ENCODE data around the gene HOXB8. TPM values are rescaled to one million over a fixed set of nuclear protein-coding genes. Genes with fewer than 3 reads are reported as not detected.

Gene HOXB8
- total RNA-seq, 1 experiment from 2014 or later, result not detected

DNA sequence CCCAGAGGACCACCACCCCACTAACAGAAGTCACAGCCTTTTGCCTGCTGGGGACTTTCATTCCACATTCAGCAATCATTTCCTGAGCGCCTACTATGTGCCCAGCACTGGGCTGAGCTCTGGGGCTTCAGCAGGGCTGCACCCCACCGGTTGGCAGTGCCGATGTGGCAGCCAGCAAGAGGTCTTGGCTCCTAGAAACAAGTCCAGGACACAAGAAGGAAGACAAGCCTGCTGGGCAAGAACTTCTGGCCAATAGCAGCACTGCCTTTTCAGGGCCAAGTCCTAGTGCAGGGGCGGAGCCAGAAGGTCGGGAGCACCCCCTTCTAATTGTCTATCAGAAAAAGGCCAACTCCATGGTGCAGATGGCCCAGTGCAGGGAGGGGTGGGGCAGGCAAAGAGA lies 24.0 kb upstream of the HOXB8 start:
- no TSS peak for BruUV-seq (replicated peaks)
- H3K27me3 ChIP-seq (ENCODE audit: low read length), result no peaks in the 10 kb centered on the region
- intact Hi-C loops (cut with micrococcal nuclease), result no loop called here

DNA sequence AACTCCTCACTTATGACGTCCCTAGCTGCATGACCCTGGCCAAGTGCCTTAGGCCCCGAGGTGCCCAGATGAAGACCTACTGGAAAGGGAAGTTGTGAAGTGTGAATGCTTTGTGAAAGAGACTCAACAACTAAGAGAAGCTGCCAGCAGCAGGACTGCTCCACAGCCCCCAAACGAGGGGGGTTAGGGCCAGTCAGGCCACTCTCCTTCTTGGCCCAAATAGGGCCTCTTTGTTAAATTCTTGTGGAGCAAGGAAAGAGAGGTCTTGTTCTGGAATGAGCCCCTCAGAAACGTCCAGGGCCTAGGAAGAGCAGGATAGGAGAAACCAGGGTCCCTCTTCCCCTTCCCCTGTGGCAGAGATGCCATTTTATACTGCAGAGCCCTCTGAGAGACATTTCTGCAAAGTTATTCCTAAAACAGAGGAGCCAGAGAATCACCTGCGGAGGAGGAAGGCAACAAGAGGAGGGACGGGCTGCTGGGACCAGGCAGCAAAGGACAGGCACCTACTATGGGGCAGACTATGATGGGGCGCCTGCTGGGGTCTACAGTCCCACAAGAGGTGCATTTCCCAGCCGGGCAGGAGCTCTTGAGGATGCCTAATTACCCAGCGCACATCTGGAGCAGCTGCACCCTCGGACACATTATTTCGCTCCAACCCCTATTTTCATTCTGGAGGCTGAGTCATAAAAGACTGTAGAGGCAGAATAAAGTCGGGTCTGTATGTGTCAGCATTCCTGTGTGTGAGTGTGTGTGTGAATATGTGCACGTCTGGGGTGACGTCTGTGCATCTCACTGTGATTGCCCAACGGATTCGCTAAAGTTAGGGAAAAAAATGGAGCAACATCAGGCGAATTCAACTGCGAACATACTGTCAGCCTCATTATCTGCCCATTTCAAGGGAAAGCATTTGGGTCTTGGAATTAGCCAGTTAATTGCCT lies 22.5 kb upstream of the HOXB8 start:
- 0 out of 2 replicates have a peak overlapping the region, but pooled peaks have one; percentile 23 for H3K4me2 ChIP-seq (ENCODE audit: low read length)
- H3K9me3 ChIP-seq (ENCODE audit: low read length), result no peaks in the 10 kb centered on the region
- TF ChIP-seq EZH2phosphoT487 (IDR thresholded peaks at IDR 0.05; ENCODE audit: borderline replicate concordance, low read length), result no peak
- TF ChIP-seq EZH2 (IDR thresholded peaks at IDR 0.05; ENCODE audit: low read length, unreplicated experiment), result no peak
- TF ChIP-seq, protein P1, sequence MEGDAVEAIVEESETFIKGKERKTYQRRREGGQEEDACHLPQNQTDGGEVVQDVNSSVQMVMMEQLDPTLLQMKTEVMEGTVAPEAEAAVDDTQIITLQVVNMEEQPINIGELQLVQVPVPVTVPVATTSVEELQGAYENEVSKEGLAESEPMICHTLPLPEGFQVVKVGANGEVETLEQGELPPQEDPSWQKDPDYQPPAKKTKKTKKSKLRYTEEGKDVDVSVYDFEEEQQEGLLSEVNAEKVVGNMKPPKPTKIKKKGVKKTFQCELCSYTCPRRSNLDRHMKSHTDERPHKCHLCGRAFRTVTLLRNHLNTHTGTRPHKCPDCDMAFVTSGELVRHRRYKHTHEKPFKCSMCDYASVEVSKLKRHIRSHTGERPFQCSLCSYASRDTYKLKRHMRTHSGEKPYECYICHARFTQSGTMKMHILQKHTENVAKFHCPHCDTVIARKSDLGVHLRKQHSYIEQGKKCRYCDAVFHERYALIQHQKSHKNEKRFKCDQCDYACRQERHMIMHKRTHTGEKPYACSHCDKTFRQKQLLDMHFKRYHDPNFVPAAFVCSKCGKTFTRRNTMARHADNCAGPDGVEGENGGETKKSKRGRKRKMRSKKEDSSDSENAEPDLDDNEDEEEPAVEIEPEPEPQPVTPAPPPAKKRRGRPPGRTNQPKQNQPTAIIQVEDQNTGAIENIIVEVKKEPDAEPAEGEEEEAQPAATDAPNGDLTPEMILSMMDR (conservative IDR thresholded peaks at IDR 0.05; ENCODE audit: low read depth, low read length), result no peak
- peak; percentile 34 for ATAC-seq
- no peaks in the 10 kb centered on the region for H3K36me3 ChIP-seq (ENCODE audit: low read depth, low read length)
- no peaks in the 10 kb centered on the region; the same call in 1 of the 2 replicates for H3K27me3 ChIP-seq (ENCODE audit: low read length)
- H3K9ac ChIP-seq (ENCODE audit: low read length), result no peak overlapping the region
- H3K27ac ChIP-seq (ENCODE audit: low read length), result no peak overlapping the region
- H4K20me1 ChIP-seq (ENCODE audit: low read length), result no peaks in the 10 kb centered on the region
- POLR2A ChIA-PET (ENCODE audit: unreplicated experiment), result no interaction called here
- peaks cover 13% of the 10 kb centered on the region; the same call in 1 of the 2 replicates for H3K4me1 ChIP-seq (ENCODE audit: insufficient read depth, low read length)
- H3K4me3 ChIP-seq (ENCODE audit: low read length), result no peak overlapping the region
- CTCF ChIA-PET, result interaction anchor here (1.2 kb wide), 2 partner anchors 34 to 241 kb away, joined by 10 to 11 read pairs; no protein-coding TSS in a partner anchor
- H3K79me2 ChIP-seq (ENCODE audit: low read length), result no peaks in the 10 kb centered on the region
- H3K9me2 ChIP-seq (replicated peaks; ENCODE audit: low read length), result no peaks in the 10 kb centered on the region
- peak; percentile 76 for DNase-seq
- intact Hi-C loops (cut with micrococcal nuclease), result no loop called here
- BruUV-seq (replicated peaks), result no TSS peak
- no peaks in the 10 kb centered on the region for H3F3A ChIP-seq (ENCODE audit: low read length, unreplicated experiment)
- no peak overlapping the region for H2AFZ ChIP-seq (ENCODE audit: low read length)

More for the DNA sequence above, 24.0 kb upstream of the HOXB8 start:
- H3K27ac ChIP-seq (ENCODE audit: low read length), result no peak overlapping the region
- ATAC-seq (no peak), DNase-seq (no peak)
- no peaks in the 10 kb centered on the region for H3K9me2 ChIP-seq (replicated peaks; ENCODE audit: low read length)
- no peaks in the 10 kb centered on the region for H4K20me1 ChIP-seq (ENCODE audit: low read length)
- H3F3A ChIP-seq (ENCODE audit: low read length, unreplicated experiment), result no peaks in the 10 kb centered on the region
- H3K36me3 ChIP-seq (ENCODE audit: low read depth, low read length), result no peaks in the 10 kb centered on the region
- H3K9me3 ChIP-seq (ENCODE audit: low read length), result no peaks in the 10 kb centered on the region
- H3K4me3 ChIP-seq (ENCODE audit: low read length), result no peak overlapping the region
- no peak overlapping the region for H2AFZ ChIP-seq (ENCODE audit: low read length)
- H3K79me2 ChIP-seq (ENCODE audit: low read length), result no peaks in the 10 kb centered on the region
- TF ChIP-seq EZH2phosphoT487 (IDR thresholded peaks at IDR 0.05; ENCODE audit: borderline replicate concordance, low read length) (no peak), EZH2 (IDR thresholded peaks at IDR 0.05; ENCODE audit: low read length, unreplicated experiment) (no peak)
- TF ChIP-seq, protein P1 (conservative IDR thresholded peaks at IDR 0.05; ENCODE audit: low read depth, low read length), result no peak
- CTCF ChIA-PET, result no interaction called here
- no peak overlapping the region for H3K9ac ChIP-seq (ENCODE audit: low read length)
- H3K4me1 ChIP-seq (ENCODE audit: insufficient read depth, low read length), result peaks cover 13% of the 10 kb centered on the region; the same call in 1 of the 2 replicates
- POLR2A ChIA-PET (ENCODE audit: unreplicated experiment), result no interaction called here
- no peak overlapping the region for H3K4me2 ChIP-seq (ENCODE audit: low read length)

All from PC-3 (cell line).